HepG2 (cell line): Measurements from ENCODE around the gene ZNF32. TPM values are rescaled to one million over a fixed set of nuclear protein-coding genes. Genes with fewer than 3 reads are reported as not detected.

ENCODE experiments used
- AKAP8 ChIP-seq: sonication (generic); formaldehyde crosslinking; IDR thresholded peaks from 2 replicates; pipeline ENCODE4 v1.5.1; 2020; ENCODE audit warnings: mild to moderate bottlenecking, missing genetic modification reagents
- CHCHD3 ChIP-seq: sonication (generic); formaldehyde crosslinking; IDR thresholded peaks from 2 replicates; pipeline ENCODE4 v1.8.0; 2022; ENCODE audit warnings: mild to moderate bottlenecking, missing genetic modification reagents, moderate library complexity
- CSRNP1 ChIP-seq: sonication (generic); formaldehyde crosslinking; IDR thresholded peaks from 2 replicates; pipeline ENCODE4 v1.8.1; 2023; ENCODE audit warnings: mild to moderate bottlenecking, missing genetic modification reagents
- CTCF ChIP-seq: sonication (generic); formaldehyde crosslinking; IDR thresholded peaks from 2 replicates; pipeline ENCODE4 v1.5.0; 2020; ENCODE audit warnings: mild to moderate bottlenecking, missing genetic modification reagents, moderate library complexity
- HNRNPUL1 ChIP-seq: fragments of 200-400 bp; formaldehyde crosslinking; IDR thresholded peaks from 2 replicates; pipeline ENCODE4 v1.6.1; 2017; ENCODE audit warnings: low read depth, mild to moderate bottlenecking, low read length, moderate library complexity
- KAT2B ChIP-seq: fragments of 150-350 bp; IDR thresholded peaks from 2 replicates; pipeline ENCODE4 v1.6.1; 2014; ENCODE audit warnings: low read depth, low read length, borderline replicate concordance
- KDM1A ChIP-seq: IDR thresholded peaks from 2 replicates; pipeline ENCODE4 v1.6.1; 2016; ENCODE audit warnings: missing compliant biosample characterization
- MAFF ChIP-seq: IDR thresholded peaks from 2 replicates; pipeline ENCODE4 v1.6.1; 2011; ENCODE audit warnings: low read depth, low read length, improper control_type of control experiment
- MAFK ChIP-seq, 2 experiments: IDR thresholded peaks in 1 of 2; conservative IDR thresholded peaks in 1 of 2; 2 replicates each; pipeline ENCODE4 v1.6.1; 2011; ENCODE audit warnings: improper control_type of control experiment in 2 of 2, low read length in 2 of 2
- PHF21A ChIP-seq: sonication (generic); formaldehyde crosslinking; IDR thresholded peaks from 2 replicates; pipeline ENCODE4 v1.5.0; 2020; ENCODE audit warnings: mild to moderate bottlenecking, missing genetic modification reagents
- POLR2A ChIP-seq, 2 experiments: IDR thresholded peaks; 2 replicates each; pipeline ENCODE4 v1.6.1; 2011; ENCODE audit warnings: low read depth in 2 of 2, low read length in 2 of 2, mild to moderate bottlenecking in 1 of 2, moderate library complexity in 1 of 2; ENCODE audit not compliant: insufficient read depth in 1 of 2
- RFXANK ChIP-seq: IDR thresholded peaks from 2 replicates; pipeline ENCODE4 v1.6.1; 2016
- TFDP1 ChIP-seq: IDR thresholded peaks from 2 replicates; pipeline ENCODE4 v1.6.1; 2016; ENCODE audit warnings: missing compliant biosample characterization, missing genetic modification reagents, borderline replicate concordance
- THAP11 ChIP-seq: IDR thresholded peaks from 2 replicates; pipeline ENCODE4 v1.6.1; 2016; ENCODE audit warnings: missing biosample characterization, missing genetic modification reagents
- TSC22D2 ChIP-seq: sonication (generic); formaldehyde crosslinking; IDR thresholded peaks from 2 replicates; pipeline ENCODE4 v1.5.1; 2020; ENCODE audit warnings: missing genetic modification reagents, mild to moderate bottlenecking, borderline replicate concordance
- USF2 ChIP-seq, 2 experiments: sonication (generic) in 1 of 2; formaldehyde crosslinking in 1 of 2; IDR thresholded peaks; 2 replicates each; pipeline versions ENCODE4 v1.5.1 to v1.6.1; 2011 to 2020; ENCODE audit warnings: borderline replicate concordance in 1 of 2, low read depth in 1 of 2, low read length in 1 of 2, mild to moderate bottlenecking in 1 of 2, missing genetic modification reagents in 1 of 2, moderate library complexity in 1 of 2
- ZFYVE20 ChIP-seq: sonication (generic); formaldehyde crosslinking; IDR thresholded peaks from 2 replicates; pipeline ENCODE4 v1.8.0; 2023; ENCODE audit warnings: low read depth, mild to moderate bottlenecking, moderate library complexity, missing genetic modification reagents, borderline replicate concordance
- ZNF160 ChIP-seq: sonication (generic); formaldehyde crosslinking; IDR thresholded peaks from 2 replicates; pipeline ENCODE4 v1.8.0; 2022; ENCODE audit warnings: mild to moderate bottlenecking, inconsistent platforms, missing genetic modification reagents
- ZNF24 ChIP-seq: fragments of 450-650 bp; IDR thresholded peaks from 2 replicates; pipeline ENCODE4 v1.6.1; 2017; ENCODE audit warnings: antibody characterized with exemption, mild to moderate bottlenecking
- ZNF350 ChIP-seq: sonication (generic); formaldehyde crosslinking; IDR thresholded peaks from 2 replicates; pipeline ENCODE4 v1.4.0; 2020; ENCODE audit warnings: mild to moderate bottlenecking, low read depth, missing genetic modification reagents, borderline replicate concordance
- ZNF557 ChIP-seq: sonication (generic); formaldehyde crosslinking; IDR thresholded peaks from 2 replicates; pipeline ENCODE4 v1.4.0; 2020; ENCODE audit warnings: missing genetic modification reagents
- ZNF564 ChIP-seq: sonication (generic); formaldehyde crosslinking; IDR thresholded peaks from 2 replicates; pipeline ENCODE4 v1.8.1; 2023; ENCODE audit warnings: mild to moderate bottlenecking, missing genetic modification reagents
- ZNF614 ChIP-seq: IDR thresholded peaks from 2 replicates; pipeline ENCODE4 v1.6.1; 2018; ENCODE audit warnings: missing biosample characterization, missing genetic modification reagents, inconsistent platforms, borderline replicate concordance
- ZNF678 ChIP-seq: sonication (generic); formaldehyde crosslinking; IDR thresholded peaks from 2 replicates; pipeline ENCODE4 v1.4.0; 2020; ENCODE audit warnings: mild to moderate bottlenecking, missing genetic modification reagents
- polyA plus RNA-seq, 8 experiments: library from polyadenylated mRNA; depleted of rRNA in 3 of 8; stranded (reverse) in 7 of 8; unstranded in 1 of 8; fragments of >200 nt; fragmentation: Illumina TruSeq in 4 of 8; extraction: Trizol in 4 of 8; gene quantifications; 2 replicates each; pipeline versions ENCODE4 v1.2.1 to v1.2.3, GENCODE V29; 2011 to 2016; ENCODE audit warnings: low read depth in 4 of 8, missing spikeins in 1 of 8, mixed read lengths in 1 of 8; ENCODE audit not compliant: insufficient read depth in 1 of 8
- total RNA-seq, 5 experiments: library from RNA; depleted of rRNA; stranded (reverse); fragments of >200 nt; fragmentation: Illumina TruSeq; extraction: Trizol; gene quantifications; 2 replicates each; pipeline ENCODE4 v1.2.3, GENCODE V29; 2016; ENCODE audit warnings: low read depth in 1 of 5

ZNF32 gene
- total and polyA plus RNA-seq, 2 of the 13 experiments (the other 11 are each of a cell fraction or from before 2014, with no cell fraction given) = 12.5 to 16.9 TPM

- TF ChIP-seq USF2 (IDR thresholded peaks at IDR 0.05; ENCODE audit: low read depth, low read length) = no peak
- no peak for TF ChIP-seq USF2 (CRISPR knock-in tag; IDR thresholded peaks at IDR 0.05; ENCODE audit: borderline replicate concordance)
- TF ChIP-seq HNRNPUL1 = no peak
- TF ChIP-seq ZNF614 = no peak
- TF ChIP-seq POLR2A (IDR thresholded peaks at IDR 0.05; ENCODE audit: insufficient read depth in 1 of 2, low read depth in 2 of 2, low read length in 2 of 2) = 0 out of 4 replicates have a peak, but pooled peaks of 1 of the 2 experiments have one; percentile 40
- TF ChIP-seq KDM1A (CRISPR knock-in tag) = no peak
- TF ChIP-seq PHF21A = no peak
- no peak for TF ChIP-seq CSRNP1
- no peak for TF ChIP-seq TSC22D2 (CRISPR knock-in tag)
- TF ChIP-seq ZFYVE20 (CRISPR knock-in tag) = no peak
- no peak for TF ChIP-seq ZNF350
- no peak for TF ChIP-seq TFDP1
- no peak for TF ChIP-seq CTCF (CRISPR knock-in tag)
- TF ChIP-seq CHCHD3 (CRISPR knock-in tag) = peak; percentile 37; the same call in 1 of the 2 replicates
- no peak for TF ChIP-seq KAT2B
- no peak for TF ChIP-seq ZNF557 (CRISPR knock-in tag)
- peak; percentile 100 for TF ChIP-seq THAP11 (CRISPR knock-in tag)
- TF ChIP-seq MAFF = no peak
- TF ChIP-seq ZNF24 = no peak
- peak; percentile 62; the same call in 1 of the 2 replicates for TF ChIP-seq AKAP8 (CRISPR knock-in tag)
- TF ChIP-seq ZNF564 (CRISPR knock-in tag) = no peak
- peak; percentile 36; the same call in 1 of the 2 replicates for TF ChIP-seq ZNF678 (CRISPR knock-in tag)
- TF ChIP-seq MAFK (conservative IDR thresholded peaks at IDR 0.05 in 1 of 2, IDR thresholded peaks at IDR 0.05 in 1 of 2; ENCODE audit: low read length in 2 of 2) = no peak
- TF ChIP-seq RFXANK (CRISPR knock-in tag) = no peak
- TF ChIP-seq ZNF160 (CRISPR knock-in tag) = no peak
These were observed at the start of gene ZNF32 (continued) for GRCh38 chr10:43648398-43649184.
